Measurements from ENCODE around the gene VEZF1.
A peak's percentile ranks its signal among the peaks of the same experiment; 100 is the strongest.

VEZF1 gene

DNA sequence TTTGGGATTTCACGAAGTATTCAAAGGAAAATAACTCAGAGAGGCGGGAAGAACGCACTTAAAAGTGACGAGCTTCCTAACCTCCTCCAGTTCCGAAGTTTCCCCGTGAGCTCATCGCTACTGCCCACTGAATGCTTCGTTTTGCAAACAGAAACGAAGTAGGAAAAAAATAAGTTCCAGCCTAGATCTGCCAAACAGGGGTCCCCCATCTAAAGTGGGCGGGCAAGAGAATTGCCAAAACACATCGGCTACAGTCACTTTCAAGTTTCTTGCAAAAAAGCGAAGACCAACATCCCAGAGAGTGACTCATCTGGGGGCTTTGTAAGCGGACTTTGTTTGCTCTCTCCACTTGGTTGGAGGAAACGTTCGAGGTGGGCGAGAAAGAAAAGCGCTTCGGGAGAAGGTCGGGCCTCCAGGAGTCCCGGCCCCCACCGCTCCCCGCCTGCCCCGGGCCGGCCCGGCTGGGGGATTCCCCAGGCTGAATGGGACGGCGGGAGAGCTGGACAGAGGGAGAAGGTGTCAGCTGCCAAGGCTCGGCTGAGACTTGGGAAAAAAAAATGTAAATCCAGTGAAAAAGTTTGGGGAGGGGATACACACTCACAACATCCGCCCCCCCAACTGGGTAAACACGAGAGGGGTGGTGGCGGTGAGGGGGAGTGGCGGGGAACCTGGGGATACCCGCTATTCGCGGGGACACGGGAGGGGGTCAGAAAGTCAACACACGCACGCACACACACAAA lies 1.0 kb downstream of the VEZF1 start:
- Histone ChIP-seq H3K79me1 (ENCODE audit: low read length) (peaks cover 11% of the 10 kb centered on the region), H3K23ac (ENCODE audit: low read length) (peak overlapping the region; percentile 29), H3K27ac (ENCODE audit: low read depth, low read length) (peak overlapping the region; percentile 76), H3K4me2 (ENCODE audit: low read length) (peak overlapping the region; percentile 54), H3K27me3 (ENCODE audit: insufficient read depth, low read length, poor library complexity) (no peaks in the 10 kb centered on the region), H3K36me3 (ENCODE audit: control insufficient read depth, insufficient read depth, low read length) (peaks cover 2% of the 10 kb centered on the region), H2BK120ac (ENCODE audit: low read depth, low read length) (no peak overlapping the region), H3K4me1 (ENCODE audit: control insufficient read depth, low read depth, low read length) (peaks cover 2% of the 10 kb centered on the region), H3K4ac (ENCODE audit: low read depth, low read length) (peak overlapping the region; percentile 75), H4K8ac (ENCODE audit: low read depth, low read length) (no peak overlapping the region), H2BK5ac (ENCODE audit: low read length) (no peak overlapping the region), H3K9ac (ENCODE audit: low read length) (peak overlapping the region; percentile 78), H3K18ac (ENCODE audit: low read length) (peak overlapping the region; percentile 89), H3K56ac (ENCODE audit: low read length) (peak overlapping the region; percentile 93), H2BK15ac (replicated peaks; ENCODE audit: low read depth) (no peak overlapping the region), H2AK5ac (ENCODE audit: low read length) (no peak overlapping the region), H3K79me2 (ENCODE audit: control insufficient read depth, insufficient read depth, low read length) (peaks cover 42% of the 10 kb centered on the region), H3K4me3 (ENCODE audit: low read length) (peak overlapping the region; percentile 88), H4K5ac (ENCODE audit: low read length) (no peak overlapping the region)
- WGBS (ENCODE audit: extremely low coverage, insufficient coverage, low lambda C conversion rate): no CpG with 5 or more reads among the region's 38 CpGs
- DNase-seq: peak; percentile 84

DNA sequence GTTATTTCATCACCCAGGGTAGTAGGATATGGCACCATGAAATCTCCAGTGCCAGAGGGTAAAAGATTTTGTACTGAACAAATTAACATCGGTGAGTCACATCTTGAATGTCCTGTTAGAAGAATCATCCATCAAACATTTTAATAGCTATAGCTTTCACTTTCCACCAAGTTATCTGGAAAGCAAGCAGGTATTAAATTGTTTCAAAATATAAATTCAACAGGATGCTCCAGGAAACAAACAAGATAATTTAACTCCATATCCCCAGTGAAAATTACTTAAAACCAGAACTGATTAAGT lies 2.4 kb downstream of the VEZF1 start:
- no peak overlapping the region for H2BK5ac ChIP-seq (ENCODE audit: low read length)
- no peak for DNase-seq
- no peak overlapping the region for H3K27ac ChIP-seq (ENCODE audit: low read depth, low read length)
- peaks cover 2% of the 10 kb centered on the region for H3K4me1 ChIP-seq (ENCODE audit: control insufficient read depth, low read depth, low read length)
- H4K8ac ChIP-seq (ENCODE audit: low read depth, low read length): no peak overlapping the region
- no peak overlapping the region for H2BK15ac ChIP-seq (replicated peaks; ENCODE audit: low read depth)
- H3K9ac ChIP-seq (ENCODE audit: low read length): peak overlapping the region; percentile 19
- H3K79me1 ChIP-seq (ENCODE audit: low read length): peaks cover 15% of the 10 kb centered on the region
- no peak overlapping the region for H3K23ac ChIP-seq (ENCODE audit: low read length)
- H3K56ac ChIP-seq (ENCODE audit: low read length): no peak overlapping the region
- H3K18ac ChIP-seq (ENCODE audit: low read length): no peak overlapping the region
- H4K5ac ChIP-seq (ENCODE audit: low read length): no peak overlapping the region
- H3K27me3 ChIP-seq (ENCODE audit: insufficient read depth, low read length, poor library complexity): no peaks in the 10 kb centered on the region
- peaks cover 2% of the 10 kb centered on the region for H3K36me3 ChIP-seq (ENCODE audit: control insufficient read depth, insufficient read depth, low read length)
- H2AK5ac ChIP-seq (ENCODE audit: low read length): no peak overlapping the region
- no peak overlapping the region for H3K4me2 ChIP-seq (ENCODE audit: low read length)
- H3K4me3 ChIP-seq (ENCODE audit: low read length): no peak overlapping the region
- no CpG with 5 or more reads among the region's 1 CpG for WGBS (ENCODE audit: extremely low coverage, insufficient coverage, low lambda C conversion rate)
- peaks cover 46% of the 10 kb centered on the region for H3K79me2 ChIP-seq (ENCODE audit: control insufficient read depth, insufficient read depth, low read length)
- H2BK120ac ChIP-seq (ENCODE audit: low read depth, low read length): no peak overlapping the region
- H3K4ac ChIP-seq (ENCODE audit: low read depth, low read length): no peak overlapping the region

GRCh38 chr17:57984936-57985674 lies 2.9 kb downstream of the VEZF1 start:
- Histone ChIP-seq H2BK120ac (ENCODE audit: low read depth, low read length) (no peak overlapping the region), H3K4me1 (ENCODE audit: control insufficient read depth, low read depth, low read length) (peaks cover 2% of the 10 kb centered on the region), H3K36me3 (ENCODE audit: control insufficient read depth, insufficient read depth, low read length) (peaks cover 2% of the 10 kb centered on the region), H3K4ac (ENCODE audit: low read depth, low read length) (no peak overlapping the region), H3K4me3 (ENCODE audit: low read length) (no peak overlapping the region), H3K56ac (ENCODE audit: low read length) (no peak overlapping the region), H4K8ac (ENCODE audit: low read depth, low read length) (no peak overlapping the region), H2AK5ac (ENCODE audit: low read length) (no peak overlapping the region), H3K79me1 (ENCODE audit: low read length) (peaks cover 15% of the 10 kb centered on the region), H2BK15ac (replicated peaks; ENCODE audit: low read depth) (no peak overlapping the region), H3K4me2 (ENCODE audit: low read length) (no peak overlapping the region), H3K18ac (ENCODE audit: low read length) (no peak overlapping the region), H4K5ac (ENCODE audit: low read length) (no peak overlapping the region), H3K79me2 (ENCODE audit: control insufficient read depth, insufficient read depth, low read length) (peaks cover 46% of the 10 kb centered on the region), H3K27ac (ENCODE audit: low read depth, low read length) (no peak overlapping the region), H3K9ac (ENCODE audit: low read length) (peak overlapping the region; percentile 19), H2BK5ac (ENCODE audit: low read length) (no peak overlapping the region), H3K27me3 (ENCODE audit: insufficient read depth, low read length, poor library complexity) (no peaks in the 10 kb centered on the region), H3K23ac (ENCODE audit: low read length) (no peak overlapping the region)
- WGBS (ENCODE audit: extremely low coverage, insufficient coverage, low lambda C conversion rate): no CpG with 5 or more reads among the region's 4 CpGs
- no peak for DNase-seq

DNA sequence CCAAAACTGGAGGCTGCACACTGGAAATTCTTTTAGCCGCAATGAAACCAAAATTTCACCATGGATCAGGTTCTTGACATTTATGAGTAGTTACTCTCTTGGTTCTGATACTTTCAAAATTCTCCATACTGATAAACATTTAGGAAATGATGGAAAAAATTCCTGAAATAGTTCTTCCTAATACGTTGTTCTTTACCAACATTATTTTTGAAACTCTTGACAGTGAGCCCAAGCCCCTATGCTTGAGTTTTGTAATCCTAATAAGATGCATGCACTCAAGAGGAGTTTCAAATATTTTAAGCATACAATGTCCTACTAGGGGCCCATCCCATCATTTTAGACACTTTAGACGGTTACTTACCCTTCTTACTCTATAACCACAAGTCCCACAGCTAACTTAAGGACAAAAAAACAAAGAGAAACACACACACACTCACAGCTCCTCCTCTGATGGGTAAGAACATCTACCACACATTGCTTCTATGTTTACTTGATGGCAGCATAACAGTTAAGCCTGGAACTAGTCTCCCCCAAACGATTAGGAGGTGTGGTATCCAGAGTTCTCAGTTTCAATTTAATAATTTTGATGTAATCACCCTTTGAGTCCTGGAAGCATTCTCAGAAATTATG lies 3.7 kb downstream of the VEZF1 start:
- H3K4me2 ChIP-seq (ENCODE audit: low read length): no peak overlapping the region
- peaks cover 46% of the 10 kb centered on the region for H3K79me2 ChIP-seq (ENCODE audit: control insufficient read depth, insufficient read depth, low read length)
- no CpG with 5 or more reads among the region's 4 CpGs for WGBS (ENCODE audit: extremely low coverage, insufficient coverage, low lambda C conversion rate)
- H4K8ac ChIP-seq (ENCODE audit: low read depth, low read length): no peak overlapping the region
- no peak overlapping the region for H3K27ac ChIP-seq (ENCODE audit: low read depth, low read length)
- no peak overlapping the region for H3K23ac ChIP-seq (ENCODE audit: low read length)
- H3K36me3 ChIP-seq (ENCODE audit: control insufficient read depth, insufficient read depth, low read length): peaks cover 2% of the 10 kb centered on the region
- no peak overlapping the region for H3K4ac ChIP-seq (ENCODE audit: low read depth, low read length)
- H3K9ac ChIP-seq (ENCODE audit: low read length): no peak overlapping the region
- no peaks in the 10 kb centered on the region for H3K27me3 ChIP-seq (ENCODE audit: insufficient read depth, low read length, poor library complexity)
- H4K5ac ChIP-seq (ENCODE audit: low read length): no peak overlapping the region
- H3K79me1 ChIP-seq (ENCODE audit: low read length): peaks cover 15% of the 10 kb centered on the region
- peaks cover 2% of the 10 kb centered on the region for H3K4me1 ChIP-seq (ENCODE audit: control insufficient read depth, low read depth, low read length)
- no peak overlapping the region for H2BK5ac ChIP-seq (ENCODE audit: low read length)
- H3K4me3 ChIP-seq (ENCODE audit: low read length): no peak overlapping the region
- no peak for DNase-seq
- H2BK15ac ChIP-seq (replicated peaks; ENCODE audit: low read depth): no peak overlapping the region
- H2AK5ac ChIP-seq (ENCODE audit: low read length): no peak overlapping the region
- H3K18ac ChIP-seq (ENCODE audit: low read length): no peak overlapping the region
- no peak overlapping the region for H2BK120ac ChIP-seq (ENCODE audit: low read depth, low read length)
- H3K56ac ChIP-seq (ENCODE audit: low read length): no peak overlapping the region

- H3K4me2 ChIP-seq (ENCODE audit: low read length): no peak overlapping the region
- no peak overlapping the region for H3K56ac ChIP-seq (ENCODE audit: low read length)
- H3K23ac ChIP-seq (ENCODE audit: low read length): no peak overlapping the region
- no peak overlapping the region for H3K9ac ChIP-seq (ENCODE audit: low read length)
- H3K27me3 ChIP-seq (ENCODE audit: insufficient read depth, low read length, poor library complexity): no peaks in the 10 kb centered on the region
- H2BK120ac ChIP-seq (ENCODE audit: low read depth, low read length): no peak overlapping the region
- H3K4me3 ChIP-seq (ENCODE audit: low read length): no peak overlapping the region
- H3K36me3 ChIP-seq (ENCODE audit: control insufficient read depth, insufficient read depth, low read length): peaks cover 2% of the 10 kb centered on the region
- H4K8ac ChIP-seq (ENCODE audit: low read depth, low read length): no peak overlapping the region
- WGBS (ENCODE audit: extremely low coverage, insufficient coverage, low lambda C conversion rate): no CpG with 5 or more reads among the region's 1 CpG
- no peak for DNase-seq
- H4K5ac ChIP-seq (ENCODE audit: low read length): no peak overlapping the region
- no peak overlapping the region for H2AK5ac ChIP-seq (ENCODE audit: low read length)
- H3K4ac ChIP-seq (ENCODE audit: low read depth, low read length): no peak overlapping the region
- no peak overlapping the region for H3K27ac ChIP-seq (ENCODE audit: low read depth, low read length)
- no peak overlapping the region for H2BK15ac ChIP-seq (replicated peaks; ENCODE audit: low read depth)
- no peak overlapping the region for H2BK5ac ChIP-seq (ENCODE audit: low read length)
- H3K18ac ChIP-seq (ENCODE audit: low read length): no peak overlapping the region
- peaks cover 46% of the 10 kb centered on the region for H3K79me2 ChIP-seq (ENCODE audit: control insufficient read depth, insufficient read depth, low read length)
- peaks cover 15% of the 10 kb centered on the region for H3K79me1 ChIP-seq (ENCODE audit: low read length)
- no peaks in the 10 kb centered on the region for H3K4me1 ChIP-seq (ENCODE audit: control insufficient read depth, low read depth, low read length)
Measured at GRCh38 chr17:57983446-57983845, 4.6 kb downstream of the VEZF1 start.

Measured in mesendoderm (in vitro differentiated cells).